DMS53 (cell line): ENCODE results near the gene GTPBP4.
A peak's percentile ranks its signal among the peaks of the same experiment; 100 is the strongest.
"Not testable (repeated sequence)": the region's sequence is repeated elsewhere in the genome, so short reads cannot be mapped to it uniquely, and the experiment has no call there.

Source experiments
- DNase-seq: peaks from one replicate; lab custom pipeline; 2025; lab: John Stamatoyannopoulos, UW

Gene GTPBP4

GRCh38 chr10:1025683-1026082 is 37.4 kb downstream of the GTPBP4 start, which contains the start of gene IDI2:
IDI2 (minus strand) TSS chr10:1025859; CDS start chr10:1024723, 1,136 bp downstream.
- no peak for DNase-seq

GRCh38 chr10:1026578-1026977 is 38.3 kb downstream of the GTPBP4 start:
- no peak for DNase-seq

DNA sequence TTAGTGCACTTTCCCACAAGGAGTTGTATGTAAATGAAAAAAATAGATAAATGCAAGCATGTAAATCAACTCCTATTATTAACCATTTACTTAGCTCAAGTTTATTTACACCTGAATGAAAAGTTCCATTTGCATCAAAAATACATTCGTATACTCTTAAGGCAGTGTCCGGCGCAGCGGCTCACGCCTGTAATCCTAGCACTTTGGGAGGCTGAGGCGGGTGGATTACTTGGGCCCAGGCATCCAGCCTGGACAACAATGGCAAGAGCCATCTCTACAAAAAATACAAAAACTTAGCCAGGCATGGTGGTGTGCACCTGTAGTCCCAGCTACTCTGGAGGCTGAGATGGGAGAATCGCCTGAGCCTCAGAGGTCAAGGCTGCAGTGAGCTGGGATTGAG is 41.6 kb downstream of the GTPBP4 start:
- no peak for DNase-seq

DNA sequence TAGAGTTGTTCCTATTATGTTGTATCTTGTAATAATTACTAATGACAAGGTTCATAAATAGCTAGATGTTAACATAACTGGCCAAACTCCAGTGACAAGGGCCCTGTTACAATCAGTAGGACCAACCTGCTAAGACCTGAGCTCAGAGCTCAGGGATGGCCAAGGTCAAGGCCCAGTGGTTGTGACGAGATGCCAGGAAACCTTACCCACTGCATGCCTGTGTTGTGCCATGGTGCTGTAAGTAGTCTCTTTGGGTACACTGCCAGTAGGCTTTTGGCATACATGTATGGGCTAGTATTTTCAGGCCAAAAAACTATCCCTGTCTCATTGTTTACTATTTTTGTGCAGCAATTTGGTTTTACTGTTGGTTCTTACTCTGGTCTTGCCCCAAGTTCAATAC is 45.4 kb downstream of the GTPBP4 start:
- DNase-seq: no peak

DNA sequence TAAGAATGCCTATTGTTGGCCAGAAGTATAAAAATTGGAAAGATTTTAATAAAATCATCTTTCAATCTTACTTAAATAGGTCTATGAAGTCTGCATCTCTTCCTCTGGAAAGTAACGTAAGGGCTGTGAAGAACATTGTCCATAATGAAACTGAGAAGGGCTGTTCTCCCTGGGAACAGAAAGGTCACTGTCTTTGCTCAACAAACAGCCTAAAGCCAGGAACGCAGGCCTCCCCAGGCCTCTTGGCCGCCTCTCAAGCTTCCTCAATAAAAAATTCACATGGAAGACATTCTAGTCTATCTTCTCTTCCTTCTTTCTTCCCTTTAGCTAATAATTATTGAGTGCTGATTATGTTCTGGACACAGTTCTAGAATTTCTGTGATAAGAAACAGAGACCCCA is 46.5 kb downstream of the GTPBP4 start:
- no peak for DNase-seq

DNA sequence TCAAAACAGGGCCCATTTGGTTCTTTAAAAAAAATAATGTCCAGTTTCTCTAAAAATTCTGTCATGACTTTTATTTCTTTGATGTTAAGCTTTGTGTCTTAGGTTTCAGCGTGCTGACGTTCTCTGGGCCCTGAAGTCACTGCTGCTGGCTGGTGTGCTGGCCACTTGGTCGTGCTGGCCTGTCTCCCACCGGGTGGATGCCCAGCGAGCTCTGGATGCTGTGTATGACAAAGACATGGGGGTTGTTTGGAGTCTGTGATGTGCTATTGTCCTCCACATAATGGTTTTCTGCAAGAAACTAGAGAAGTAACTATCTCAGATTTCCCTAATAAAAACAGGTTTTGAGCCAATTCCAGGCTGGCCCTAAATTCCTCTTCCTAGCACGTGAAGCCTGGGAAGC is 47.0 kb downstream of the GTPBP4 start:
- DNase-seq: no peak

DNA sequence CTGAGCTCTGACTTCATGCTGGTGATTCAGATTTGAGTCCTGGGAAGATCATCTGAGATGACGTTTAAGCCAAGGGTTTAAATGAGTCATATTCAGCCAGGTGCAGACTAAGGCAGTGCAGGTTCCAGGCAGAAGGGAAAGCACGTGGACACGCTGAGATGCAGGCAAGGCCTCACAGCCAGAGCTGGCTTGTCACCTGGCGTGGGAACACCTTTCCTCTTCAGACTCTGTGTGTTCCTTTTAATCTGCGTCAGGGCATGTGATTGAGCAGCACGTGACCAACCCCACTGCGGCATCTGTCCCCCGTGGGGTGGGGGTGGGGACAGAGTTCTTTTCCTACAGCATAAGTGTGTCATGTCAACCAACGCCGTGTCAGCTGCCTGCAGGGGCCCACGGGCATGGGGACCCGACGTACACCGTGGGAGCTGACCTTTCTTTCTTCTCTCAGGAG is 48.1 kb downstream of the GTPBP4 start:
- DNase-seq: peak; percentile 96

DNA sequence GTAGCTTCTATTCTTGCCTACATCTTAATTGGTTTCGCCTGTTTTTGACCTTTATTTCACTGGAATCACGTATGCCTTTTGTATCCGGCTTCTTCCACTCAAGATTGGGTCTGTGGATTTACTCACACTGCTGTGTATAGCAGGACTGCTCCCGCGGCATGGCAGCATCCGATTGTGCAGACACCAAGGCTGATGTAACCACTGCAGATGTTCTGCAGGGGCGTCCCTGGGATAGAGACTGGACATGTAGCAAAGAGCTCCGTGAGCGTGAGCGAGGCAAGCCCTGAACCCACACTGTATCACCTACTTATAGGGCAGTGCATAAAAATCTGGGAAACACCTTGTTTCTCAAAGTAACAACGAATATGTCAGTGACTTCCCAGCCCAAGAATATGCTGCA is 48.9 kb downstream of the GTPBP4 start:
- DNase-seq: peak; percentile 34

DNA sequence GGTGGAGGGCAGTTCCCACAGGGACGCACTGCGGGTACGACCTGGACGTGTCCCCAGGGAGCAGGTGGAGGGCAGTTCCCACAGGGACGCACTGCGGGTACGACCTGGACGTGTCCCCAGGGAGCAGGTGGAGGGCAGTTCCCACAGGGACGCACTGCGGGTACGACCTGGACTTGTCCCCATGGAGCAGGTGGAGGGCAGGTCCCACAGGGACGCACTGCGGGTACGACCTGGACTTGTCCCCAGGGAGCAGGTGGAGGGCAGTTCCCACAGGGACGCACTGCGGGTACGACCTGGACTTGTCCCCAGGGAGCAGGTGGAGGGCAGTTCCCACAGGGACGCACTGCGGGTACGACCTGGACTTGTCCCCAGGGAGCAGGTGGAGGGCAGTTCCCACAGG is 50.5 kb downstream of the GTPBP4 start:
- DNase-seq: not testable (repeated sequence)

- no peak for DNase-seq
Observed at GRCh38 chr10:1040133-1040532, 51.9 kb downstream of the GTPBP4 start.

GRCh38 chr10:1041514-1041913 is 53.3 kb downstream of the GTPBP4 start:
- no peak for DNase-seq

- no peak for DNase-seq
Observed at GRCh38 chr10:1043532-1043995, 55.3 kb downstream of the GTPBP4 start.

DNA sequence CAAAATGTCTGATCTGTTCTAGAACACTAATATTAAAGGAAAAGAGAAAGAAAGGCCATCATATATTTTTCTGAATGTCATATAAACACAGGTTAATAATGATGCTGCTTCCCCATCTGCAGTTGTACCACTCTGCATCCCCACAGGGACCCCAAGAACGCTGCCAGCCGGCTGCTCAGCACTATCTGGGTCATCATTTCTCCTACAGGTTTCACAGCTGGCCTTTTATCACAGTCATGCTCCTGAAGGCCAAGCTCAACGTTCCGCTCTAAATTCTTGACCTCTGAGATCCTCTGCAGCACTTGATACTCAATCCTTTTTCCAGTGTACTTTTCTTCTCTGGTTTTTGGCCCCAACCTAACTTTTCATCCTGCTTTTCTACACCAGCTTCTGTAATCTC is 55.9 kb downstream of the GTPBP4 start:
- DNase-seq: no peak

GRCh38 chr10:1044964-1045363 is 56.7 kb downstream of the GTPBP4 start:
- DNase-seq: no peak

DNA sequence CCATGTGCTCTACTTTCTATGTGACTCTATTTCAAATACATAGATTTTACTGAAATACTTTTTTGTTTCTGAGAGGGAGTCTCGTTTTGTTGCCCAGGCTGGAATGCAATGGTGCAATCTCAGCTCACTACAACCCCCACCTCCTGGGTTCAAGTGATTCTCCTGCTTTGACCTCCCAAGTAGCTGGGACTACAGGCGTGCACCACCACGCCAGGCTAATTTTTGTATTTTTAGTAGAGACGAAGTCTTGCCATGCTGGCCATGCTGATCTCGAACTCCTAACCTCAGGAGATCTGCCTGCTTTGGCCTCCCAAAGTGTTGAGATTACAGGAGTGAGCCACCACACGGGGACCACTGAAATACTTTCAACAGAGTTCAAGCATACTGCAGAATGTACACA is 57.2 kb downstream of the GTPBP4 start:
- DNase-seq: no peak

DNA sequence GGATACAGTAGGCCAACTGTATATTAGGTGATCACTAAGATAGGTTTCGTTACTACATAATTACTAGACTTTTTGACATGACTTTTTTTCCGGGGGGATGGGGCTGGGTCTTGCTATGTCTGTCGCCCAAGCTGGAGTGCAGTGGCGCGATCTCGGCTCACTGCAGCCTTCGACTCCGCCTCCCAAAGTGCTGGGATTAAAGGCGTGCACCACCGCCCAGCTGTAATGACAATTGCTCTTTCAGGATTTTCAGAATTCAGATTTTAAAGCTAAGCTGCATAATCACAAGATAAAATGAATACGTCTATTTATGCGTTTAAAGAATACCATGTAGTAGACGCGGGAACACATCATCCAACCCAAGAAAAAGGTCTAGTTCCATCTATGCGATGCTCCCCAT is 59.7 kb downstream of the GTPBP4 start:
- DNase-seq: peak; percentile 65

DNA sequence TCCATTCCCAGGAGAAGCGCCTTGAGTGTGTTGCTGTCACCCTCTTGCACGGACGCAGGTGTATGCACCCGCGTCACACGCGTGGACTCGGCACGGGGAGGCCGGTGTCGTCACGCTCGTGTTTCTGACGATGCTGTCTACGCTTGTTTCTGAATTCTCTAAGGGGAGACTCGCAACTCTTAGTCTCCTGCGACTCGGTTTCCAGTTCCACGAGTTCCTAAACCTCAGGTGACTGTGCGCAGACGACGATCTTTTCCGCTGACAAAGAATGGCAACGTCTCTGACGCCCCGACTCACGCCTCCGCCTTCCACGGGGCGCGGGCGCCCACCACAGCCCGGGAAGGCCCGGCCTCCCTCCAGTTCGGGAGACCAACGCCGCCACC is 60.1 kb downstream of the GTPBP4 start:
- peak; percentile 76 for DNase-seq

DNA sequence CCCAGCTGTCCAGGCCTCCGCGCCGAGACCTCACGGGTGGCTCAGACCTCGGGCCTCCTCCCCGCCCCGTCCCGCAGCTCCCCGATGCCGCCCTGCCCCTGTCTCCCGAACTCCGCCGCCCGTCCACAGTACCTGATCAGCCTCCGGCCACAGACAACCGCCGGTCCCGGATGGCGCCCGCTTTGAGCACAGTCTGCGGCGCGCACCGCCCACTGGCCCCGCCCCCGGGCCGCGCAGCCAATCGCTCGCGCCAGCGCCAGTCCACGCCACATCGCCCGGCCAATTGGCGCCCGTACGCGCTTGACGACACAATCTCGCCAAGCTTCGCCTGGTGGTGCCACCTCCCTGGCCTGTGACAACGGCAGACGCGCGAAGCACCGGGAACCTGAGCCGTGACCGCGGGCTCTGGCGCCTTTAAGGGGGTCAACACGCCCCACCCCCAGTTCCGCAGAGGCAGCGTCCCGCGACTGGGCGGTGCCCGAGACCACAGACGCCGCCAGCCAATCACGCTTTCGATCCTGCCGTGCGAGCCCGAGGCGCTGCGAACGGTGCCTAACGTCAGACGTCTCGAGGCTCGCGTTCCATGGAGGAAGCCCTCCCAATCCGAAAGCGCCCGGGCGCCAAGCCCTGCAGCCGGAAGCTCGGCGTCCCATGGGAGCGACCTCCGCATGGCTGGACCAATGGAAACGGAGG is 60.6 kb downstream of the GTPBP4 start, which contains the start of gene IDI1:
Gene IDI1 (minus strand): TSS at position 388 of the 693 bp plus-strand sequence. CDS start 116 bp downstream, at position 272.
- peak; percentile 100 for DNase-seq

- DNase-seq: no peak
Observed at GRCh38 chr10:1049425-1049958, 61.3 kb downstream of the GTPBP4 start.

DNA sequence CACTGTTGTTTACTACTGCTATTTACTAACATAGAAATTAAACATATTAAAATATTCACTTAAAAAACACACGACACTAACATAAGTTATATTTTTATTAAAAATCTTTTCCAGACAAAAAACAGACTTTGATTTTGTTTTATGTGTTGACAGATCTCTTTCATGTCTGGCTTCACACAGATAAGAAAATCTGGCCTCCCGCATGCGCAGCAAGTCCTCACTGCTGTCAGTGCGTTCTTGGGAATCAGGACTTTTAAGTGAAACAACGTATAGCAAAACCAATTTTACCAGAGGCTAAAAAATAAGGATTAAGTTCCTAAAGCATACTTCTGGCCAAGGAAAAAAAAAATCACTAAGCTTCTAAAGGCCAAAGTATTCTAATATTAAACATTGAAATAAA is 61.9 kb downstream of the GTPBP4 start:
- DNase-seq: peak; percentile 64

DNA sequence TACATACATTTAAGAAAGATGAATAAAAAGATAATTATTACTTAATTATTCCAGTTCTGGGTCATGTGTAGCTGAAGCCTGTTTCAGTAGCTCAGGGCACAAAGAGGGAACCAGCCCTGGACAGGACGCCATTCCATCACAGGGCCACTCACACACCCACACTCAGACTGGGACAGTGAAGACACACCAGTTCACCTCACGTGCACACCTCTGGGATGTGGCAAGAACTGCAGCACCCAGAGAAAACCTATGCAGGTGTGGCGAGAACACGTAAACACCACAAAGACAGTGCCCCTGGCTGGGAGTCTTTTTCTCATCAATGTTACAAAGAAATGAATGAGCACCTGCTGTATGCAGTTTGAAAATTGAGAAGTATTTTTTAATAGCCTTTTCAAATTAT is 62.3 kb downstream of the GTPBP4 start:
- DNase-seq: peak; percentile 90

DNA sequence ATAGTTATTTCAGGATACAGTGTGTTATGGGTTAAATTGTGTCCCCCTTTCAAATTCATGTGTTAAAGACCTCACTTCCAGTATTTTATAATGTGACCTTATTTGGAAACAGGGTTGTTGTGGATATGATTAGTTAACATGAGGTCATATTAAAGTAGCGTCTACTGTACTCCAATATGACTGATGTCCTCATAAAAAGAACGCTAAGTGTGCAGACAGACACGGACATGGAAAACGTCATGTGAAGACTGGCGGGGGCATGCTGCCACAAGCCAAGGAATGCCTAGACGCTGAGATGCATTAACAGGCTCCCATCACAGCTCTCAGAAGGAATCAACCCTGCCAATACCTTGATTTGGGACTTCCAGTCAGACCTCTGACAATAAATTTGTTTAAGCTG is 66.5 kb downstream of the GTPBP4 start:
- DNase-seq: no peak

DNA sequence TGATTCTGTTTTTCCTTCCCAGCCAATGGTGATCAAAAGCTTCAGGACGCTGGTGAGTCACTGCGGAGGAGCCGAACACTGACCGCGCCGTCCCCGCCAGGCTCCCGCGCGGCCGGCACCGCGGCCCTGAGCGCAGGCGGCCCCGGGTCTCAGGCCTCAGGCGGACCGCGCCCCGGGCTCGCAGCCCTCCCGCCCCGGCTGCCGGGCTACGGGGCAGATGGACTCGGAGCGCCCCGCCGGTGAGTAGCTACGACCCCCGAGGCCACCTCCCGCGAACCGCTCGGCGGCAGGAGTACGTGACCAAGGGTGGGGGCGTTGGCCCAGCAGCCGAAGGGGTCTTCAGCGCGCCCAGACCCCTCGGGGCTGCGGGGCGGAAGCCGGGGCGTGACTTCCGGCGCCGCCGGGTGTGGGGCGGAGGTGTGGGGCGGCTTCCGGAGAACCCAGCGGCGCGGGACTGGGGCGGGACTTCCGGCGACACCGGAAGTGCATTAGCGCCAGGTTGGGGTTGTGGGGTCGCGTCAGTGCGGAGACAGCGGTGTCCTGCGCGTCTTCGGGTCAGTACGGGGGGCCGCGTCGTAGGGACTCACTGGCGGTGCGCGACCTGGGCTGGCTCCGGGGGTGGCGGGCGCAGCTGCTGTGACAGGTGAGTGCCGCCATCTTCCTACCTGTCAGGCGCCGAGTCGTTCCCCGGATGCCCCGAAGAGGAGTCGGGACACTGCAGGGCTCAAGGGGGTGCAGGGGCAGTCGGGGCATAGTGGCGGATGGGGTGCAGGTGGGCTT is 68.3 kb downstream of the GTPBP4 start, which contains the start of gene WDR37:
Gene WDR37 (plus strand): TSS at position 60 of the 780 bp plus-strand sequence. CDS start 15,771 bp downstream, outside the sequence.
- peak; percentile 92 for DNase-seq
